Stimulated activated CD8-positive, alpha-beta memory T cell treated with anti-CD3 and anti-CD28 coated beads, Interleukin-4, amount 100 ng/mL, for 4 hours (primary cell): Measurements from ENCODE around the gene ANTXR1.

Source experiments
- DNase-seq, 2 donors: peaks; one replicate each; pipeline ENCODE4 v3.0.0-alpha.2; 2020; ENCODE audit warnings: low read depth in 2 of 2, low spot score in 1 of 2

The ANTXR1 gene

DNA sequence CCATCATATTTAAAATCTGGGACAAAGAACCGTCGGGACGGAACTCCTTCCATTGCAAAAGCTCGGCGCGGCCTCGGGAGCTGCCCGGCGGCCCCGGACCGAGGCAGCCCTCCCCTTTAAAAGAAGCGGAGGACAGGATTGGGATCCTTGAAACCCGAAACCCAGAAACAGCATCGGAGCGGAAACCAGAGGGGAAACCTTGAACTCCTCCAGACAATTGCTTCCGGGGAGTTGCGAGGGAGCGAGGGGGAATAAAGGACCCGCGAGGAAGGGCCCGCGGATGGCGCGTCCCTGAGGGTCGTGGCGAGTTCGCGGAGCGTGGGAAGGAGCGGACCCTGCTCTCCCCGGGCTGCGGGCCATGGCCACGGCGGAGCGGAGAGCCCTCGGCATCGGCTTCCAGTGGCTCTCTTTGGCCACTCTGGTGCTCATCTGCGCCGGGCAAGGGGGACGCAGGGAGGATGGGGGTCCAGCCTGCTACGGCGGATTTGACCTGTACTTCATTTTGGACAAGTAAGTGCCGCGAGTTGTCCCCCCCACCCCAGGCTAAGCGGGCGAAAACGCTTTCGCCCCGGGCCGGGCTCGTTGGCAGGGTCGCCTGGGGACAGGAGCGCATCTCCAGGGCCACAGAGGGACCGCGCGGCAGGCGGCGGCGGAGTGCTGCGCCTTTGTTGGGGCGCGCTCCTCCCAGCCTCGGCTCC, at the start of gene ANTXR1:
Gene ANTXR1 (plus strand): TSS at position 38 of the 698 bp plus-strand sequence. CDS start 321 bp downstream, at position 359.
- DNase-seq = no peak

DNA sequence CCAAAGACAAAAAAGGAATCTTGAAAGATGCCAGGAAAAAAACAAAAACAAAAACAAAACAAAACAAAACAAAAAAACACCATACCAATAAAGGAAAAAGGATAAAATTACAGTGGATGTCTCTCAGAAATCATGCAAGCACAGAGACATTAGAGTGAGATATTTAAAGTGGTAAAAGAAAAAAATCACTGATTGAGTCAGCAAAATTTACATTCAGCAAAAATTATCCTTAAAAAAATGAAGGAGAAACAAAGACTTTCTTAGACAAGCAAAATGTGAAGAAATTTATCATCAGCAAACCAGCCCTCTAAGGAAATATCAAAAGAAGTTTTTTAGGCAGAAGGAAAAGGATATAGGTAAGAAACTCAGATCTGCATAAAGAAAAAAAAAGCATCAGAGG, 48.7 kb upstream of the ANTXR1 start:
- DNase-seq = no peak

DNA sequence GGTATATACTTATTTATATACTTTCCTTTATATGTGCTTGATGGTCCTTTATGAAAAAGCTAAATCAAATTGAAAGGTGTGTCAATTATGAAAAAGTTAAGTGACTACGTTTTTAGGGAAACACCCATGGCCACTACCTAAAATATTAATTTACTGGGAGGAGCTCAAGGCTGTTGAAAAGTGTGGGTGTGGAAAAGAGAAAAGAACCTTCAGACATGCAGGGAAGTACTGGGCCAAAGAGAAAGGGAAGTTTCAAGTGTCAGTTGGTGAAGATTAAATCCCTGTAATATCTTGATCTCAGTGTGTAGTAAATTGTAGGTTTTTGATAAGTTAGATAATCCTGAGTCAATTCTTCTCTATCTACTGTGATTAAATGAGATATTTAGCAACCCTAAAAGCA, 44.8 kb upstream of the ANTXR1 start:
- DNase-seq = no peak

DNA sequence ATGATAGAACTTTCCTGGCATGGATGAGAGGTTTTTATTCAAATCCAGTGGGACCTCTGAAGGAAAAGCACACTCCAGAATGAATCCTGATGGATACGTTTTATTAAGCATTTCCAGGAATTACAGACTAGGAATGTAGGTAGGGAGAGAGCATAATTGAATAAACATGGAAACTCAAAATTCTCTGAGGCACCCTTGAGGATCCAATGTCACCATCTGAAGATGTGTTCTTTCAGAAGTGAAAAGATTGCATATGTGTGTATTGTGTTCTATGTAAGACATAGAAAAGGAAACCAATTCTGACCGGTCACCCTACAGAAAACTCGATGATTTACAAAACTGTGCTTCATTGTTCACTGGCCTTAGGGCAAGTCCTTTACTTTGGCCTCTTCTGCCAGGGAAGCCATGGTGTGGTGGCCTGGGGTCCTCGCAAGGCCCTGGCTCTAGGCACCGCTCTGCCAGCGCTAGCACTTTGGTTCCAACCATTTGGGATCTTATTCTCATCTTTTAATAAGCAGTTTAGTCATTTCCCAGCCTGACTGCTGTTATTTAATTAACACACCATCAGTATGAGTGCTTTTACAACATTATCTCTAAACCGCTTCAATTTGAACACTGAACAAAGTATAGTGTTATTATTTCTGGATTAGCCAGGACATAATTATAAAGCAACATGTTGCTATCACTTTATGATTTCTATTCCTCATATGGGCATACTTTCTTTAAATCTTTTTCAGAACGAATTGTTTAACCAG, 43.1 kb upstream of the ANTXR1 start:
- no peak for DNase-seq

DNA sequence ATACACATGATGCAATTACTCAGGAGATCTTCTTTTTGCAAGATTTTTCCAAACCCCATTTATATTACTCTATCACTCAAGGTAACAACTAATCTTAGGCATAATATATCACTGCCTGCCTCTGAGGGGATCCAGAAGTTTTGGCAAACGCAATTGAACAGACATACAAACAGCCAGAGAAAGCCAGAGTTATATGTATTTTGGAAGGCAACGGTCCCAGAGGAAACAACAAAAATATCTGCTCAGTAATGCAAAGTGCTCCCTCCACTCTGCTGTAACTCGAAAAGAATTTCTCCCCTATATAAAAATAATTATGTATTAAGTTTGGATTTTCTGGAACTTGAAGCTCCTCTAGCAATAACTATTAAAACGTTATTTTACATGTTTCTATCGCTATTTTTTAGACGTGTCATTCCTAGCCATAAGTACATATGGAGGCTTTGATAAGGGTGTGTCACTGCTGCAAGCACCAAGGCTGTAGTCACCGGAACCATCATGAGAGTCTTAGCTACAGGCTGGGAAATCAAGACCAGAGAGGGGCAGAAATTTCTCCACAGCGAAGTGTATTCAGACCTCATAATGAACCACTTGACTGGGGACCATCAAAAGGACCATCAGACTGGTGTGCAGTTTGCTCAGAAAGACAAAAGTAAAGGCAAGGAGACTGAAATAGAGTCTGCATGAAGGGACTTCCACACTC, 42.3 kb upstream of the ANTXR1 start:
- DNase-seq = no peak

DNA sequence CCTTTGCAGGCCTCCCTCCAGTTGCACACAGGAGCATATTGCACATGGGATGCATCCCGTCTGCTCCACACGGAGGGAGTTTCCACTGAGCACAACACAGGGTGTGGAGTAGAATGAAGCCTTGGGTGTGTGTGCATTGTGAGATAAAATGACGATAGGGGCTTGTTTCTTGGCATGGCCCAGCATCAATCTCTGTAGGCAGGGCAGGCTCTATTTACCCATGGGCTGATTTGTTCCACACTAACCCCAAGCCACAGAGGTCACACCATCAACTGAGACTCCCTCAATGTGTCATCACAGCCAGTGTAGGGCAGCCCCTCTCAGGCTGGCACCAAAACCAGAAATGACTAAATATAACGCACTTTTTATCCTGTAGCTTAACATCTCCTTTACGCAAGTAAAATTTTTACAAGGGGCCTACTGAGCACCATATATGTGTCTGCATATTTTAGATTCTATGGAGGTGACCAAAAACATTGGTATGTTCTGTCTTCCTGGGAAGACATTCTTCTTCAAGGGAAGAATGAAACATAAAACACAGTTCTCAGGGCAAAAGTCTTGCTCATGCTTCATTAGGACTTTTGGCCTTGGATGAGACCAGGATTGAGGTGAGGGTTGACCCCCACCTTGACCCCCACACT, 41.3 kb upstream of the ANTXR1 start:
- DNase-seq = no peak

DNA sequence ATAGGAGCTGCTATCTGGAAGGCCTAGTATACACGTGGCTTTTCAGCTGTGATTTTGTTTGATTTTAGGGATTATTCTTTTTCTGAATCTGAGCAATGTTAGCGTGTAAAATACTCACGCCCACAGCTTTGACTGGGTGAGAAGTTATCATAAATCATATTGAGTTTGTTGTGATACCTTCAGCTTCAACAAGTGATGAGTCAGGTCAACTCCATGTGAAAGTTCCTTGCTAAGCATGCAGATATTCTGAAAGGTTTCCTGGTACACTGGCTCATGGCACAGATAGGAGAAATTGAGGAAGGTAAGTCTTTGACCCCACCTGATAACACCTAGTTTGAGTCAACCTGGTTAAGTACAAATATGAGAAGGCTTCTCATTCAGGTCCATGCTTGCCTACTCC, 38.7 kb upstream of the ANTXR1 start, which contains the start of gene GKN1:
Gene GKN1 (plus strand): TSS at position 386 of the 400 bp plus-strand sequence. CDS start 42 bp downstream, outside the sequence.
- no peak for DNase-seq

DNA sequence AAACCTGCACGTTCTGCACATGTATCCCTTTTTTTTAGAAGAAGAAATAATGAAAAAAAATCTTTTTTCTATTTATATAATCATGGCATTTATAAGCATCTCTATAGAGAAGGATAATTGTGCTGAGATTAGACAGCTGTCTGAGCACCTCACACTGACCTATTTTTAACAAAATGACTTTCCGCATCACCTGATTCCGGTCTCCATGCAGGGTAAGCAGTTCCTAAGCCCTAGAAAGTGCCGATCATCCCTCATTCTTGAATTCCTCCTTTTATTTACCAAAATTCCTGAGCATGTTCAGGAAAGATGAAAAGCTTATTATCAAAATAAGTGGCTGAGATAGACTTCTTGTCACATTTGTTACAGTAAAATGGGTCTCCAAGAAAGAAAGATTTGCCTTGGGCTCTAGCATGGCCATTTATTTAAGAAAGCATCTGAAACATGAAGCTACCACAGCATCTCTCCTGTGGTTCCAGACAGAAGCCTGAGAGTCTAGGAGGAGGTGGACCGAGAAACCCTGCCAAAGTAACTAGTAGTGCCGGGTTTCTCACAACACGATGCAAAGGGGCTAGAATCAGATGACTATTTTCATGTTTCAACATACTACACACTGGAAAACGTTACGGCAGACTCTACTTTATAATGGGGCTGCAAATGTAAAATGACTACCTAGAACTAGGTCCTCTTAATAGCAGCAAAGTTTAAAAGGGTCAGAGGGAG, 37.9 kb upstream of the ANTXR1 start:
- DNase-seq = no peak

DNA sequence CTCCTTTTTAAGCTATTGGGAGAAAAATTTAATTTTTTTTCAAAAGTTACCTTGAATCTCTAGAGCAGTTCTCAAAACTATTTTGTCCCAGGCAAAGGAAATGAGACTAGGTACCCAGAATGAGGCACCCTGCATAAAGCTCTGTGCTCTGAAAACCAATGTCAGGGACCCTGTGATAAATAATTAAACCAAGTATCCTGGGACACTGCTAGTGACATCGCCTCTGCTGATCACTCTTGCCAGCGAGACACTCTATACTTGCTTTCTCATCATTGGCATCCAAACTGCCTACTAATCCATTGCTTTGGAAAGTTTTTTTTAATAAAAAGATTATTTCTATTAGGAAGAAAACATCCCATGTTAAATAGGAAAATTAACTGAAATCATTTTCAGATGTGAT, 37.1 kb upstream of the ANTXR1 start:
- no peak for DNase-seq

DNA sequence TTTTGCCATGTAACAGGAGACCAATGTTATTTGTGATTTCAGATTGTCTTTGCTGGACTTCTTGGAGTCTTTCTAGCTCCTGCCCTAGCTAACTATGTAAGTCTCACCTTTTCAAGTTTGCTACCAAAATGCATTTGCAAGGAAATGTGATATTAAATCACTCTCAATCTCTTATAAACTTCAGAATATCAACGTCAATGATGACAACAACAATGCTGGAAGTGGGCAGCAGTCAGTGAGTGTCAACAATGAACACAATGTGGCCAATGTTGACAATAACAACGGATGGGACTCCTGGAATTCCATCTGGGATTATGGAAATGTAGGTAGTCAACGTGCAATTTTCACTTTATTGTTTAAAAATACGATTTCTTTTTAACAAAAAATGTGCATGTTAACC, 35.5 kb upstream of the ANTXR1 start:
- DNase-seq = no peak

DNA sequence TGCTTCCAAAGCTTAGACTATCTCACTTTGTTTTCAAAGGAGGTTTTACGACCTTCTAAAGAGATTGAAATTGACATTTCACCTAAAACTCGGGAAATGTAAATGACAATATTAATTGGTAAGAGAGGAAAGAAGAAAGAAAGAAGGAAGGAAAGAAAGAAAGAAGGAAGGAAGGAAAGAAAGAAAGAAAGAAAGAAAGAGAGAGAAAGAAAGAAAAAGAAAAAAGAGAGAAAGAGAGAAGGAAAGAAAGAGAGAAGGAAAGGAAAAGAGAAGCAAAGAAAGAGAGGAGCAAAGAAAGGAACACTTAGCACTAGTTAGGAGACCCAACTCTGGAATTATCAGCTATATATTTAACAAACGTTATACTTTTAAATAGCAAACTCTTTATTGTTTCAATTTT, 34.9 kb upstream of the ANTXR1 start:
- no peak for DNase-seq

DNA sequence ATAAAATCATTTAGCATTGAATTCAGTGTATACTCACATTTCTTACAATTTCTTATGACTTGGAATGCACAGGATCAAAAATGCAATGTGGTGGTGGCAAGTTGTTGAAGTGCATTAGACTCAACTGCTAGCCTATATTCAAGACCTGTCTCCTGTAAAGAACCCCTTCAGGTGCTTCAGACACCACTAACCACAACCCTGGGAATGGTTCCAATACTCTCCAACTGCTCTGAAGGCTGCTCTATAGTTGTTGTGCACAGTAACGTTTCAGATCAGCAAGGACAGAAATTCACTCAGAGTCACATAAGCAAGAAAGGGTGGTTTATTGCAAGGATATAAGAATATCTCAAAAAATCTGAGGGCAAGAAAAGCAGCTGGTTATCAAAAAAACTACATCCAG, 32.0 kb upstream of the ANTXR1 start:
- DNase-seq = no peak

DNA sequence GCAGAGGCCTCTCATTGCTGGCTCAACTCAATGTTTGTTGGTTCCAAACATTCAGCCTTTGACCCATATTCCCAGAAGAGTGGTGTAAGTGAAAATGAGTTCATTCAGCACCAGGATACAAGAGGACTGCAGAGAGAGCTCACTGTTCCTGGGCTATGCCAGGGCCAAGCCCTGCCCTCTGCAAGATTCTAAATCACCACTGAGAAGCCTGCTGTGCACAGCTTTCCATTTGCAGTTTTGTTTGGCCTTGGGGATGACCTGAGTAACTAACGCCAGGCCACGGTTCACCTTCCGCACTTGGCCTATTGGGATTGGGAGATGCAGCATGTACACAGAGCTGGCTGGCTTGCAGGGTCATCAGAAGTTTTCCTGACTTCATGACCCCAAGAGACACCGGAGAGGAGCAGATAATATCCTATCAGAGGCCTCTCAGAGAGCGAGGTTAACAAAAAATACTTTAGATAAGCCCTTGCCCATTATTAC, 25.9 kb upstream of the ANTXR1 start:
- DNase-seq = no peak

DNA sequence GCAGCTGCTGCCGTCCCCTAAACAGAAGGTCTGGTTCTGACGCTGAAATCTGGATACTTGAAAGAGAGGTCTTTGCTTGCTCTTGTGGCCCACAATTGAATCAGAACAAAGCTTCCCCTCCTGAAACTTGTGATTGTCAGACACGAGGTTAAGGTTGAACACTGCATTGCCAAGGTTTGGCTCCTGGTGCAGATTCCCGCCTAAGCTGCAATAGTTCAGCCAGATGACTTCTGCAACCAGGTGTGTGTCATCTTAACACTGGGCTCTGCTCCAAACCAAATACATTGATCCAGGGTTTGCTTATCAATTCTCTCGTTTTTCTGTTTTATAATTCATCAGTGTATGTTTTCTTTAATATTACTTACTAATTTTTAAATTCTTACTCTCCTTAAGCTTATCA, 23.9 kb upstream of the ANTXR1 start:
- no peak for DNase-seq

DNA sequence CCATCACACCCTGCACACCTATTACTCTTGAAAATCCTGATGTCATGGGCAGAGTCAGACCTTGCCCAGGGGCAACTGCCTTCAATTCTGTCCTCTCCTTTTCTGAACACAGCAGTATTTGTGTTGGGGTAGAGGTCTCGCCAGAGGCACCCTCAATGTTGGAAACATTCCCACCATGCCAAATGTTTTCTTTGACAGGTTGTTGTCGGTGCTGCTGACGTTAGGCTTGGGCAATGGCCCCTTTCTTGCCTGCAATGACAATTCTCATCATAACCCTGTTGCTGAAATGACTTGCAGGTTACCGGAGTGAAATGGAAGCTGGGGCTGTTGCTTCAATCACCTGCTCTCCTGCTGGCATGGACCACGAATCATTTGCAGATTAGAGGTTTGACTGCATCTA, 20.6 kb upstream of the ANTXR1 start:
- no peak for DNase-seq

DNA sequence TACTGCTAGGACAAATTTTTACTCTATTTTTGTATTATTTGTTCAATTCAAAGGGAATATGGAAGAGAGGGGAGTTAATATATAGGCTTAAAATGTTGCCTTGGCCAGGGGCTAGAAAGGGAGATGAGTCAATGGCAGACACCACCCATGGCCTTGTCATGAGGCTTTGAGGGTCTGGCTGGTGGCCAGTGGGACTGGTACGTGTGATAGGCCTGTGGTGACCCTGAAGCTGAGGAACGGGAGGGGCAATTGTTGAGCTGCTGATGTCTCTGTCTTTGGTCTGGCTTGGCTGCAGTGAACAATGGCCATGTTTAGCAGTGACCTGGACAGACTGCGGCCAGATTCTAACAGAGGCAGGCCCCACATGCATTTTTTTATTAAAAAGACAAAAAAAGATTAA, 20.0 kb upstream of the ANTXR1 start:
- no peak for DNase-seq

DNA sequence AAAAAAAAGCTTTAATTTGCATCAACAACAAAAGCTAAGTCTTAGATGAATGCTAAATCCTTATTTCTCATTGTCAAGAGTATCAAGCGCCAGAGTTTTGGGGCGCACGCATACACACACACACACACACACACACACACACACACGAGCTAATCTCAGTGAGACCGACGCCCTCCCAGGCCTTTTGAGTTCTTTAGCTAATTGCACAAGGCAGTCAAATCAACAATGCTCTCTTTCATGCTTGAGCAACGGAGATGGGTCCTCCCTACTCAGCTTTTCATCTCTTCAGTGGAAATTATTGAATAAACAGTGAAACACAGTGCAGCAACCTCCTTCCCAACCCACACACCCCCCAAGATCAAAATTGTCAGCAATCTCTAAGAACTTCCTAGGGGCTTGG, 19.3 kb upstream of the ANTXR1 start:
- no peak for DNase-seq

DNA sequence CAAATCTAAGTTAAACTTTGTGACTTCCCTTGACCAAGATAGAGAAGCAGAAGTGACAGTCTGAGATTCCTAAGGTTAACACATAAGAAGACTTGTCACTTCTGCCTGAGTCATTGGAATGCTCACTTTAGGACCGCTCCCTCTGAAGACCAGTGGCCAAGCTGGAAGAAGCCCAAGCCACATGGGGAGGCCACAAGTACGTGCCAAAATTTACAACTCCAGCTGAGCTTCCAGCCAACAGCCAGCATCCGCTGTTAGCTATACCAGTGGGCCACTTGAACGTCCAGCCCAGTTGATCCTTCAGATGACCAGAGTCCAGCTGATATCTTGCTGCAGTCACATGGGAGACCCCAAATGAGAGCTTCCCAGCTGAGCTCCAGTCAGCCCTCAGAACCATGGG, 18.1 kb upstream of the ANTXR1 start:
- DNase-seq = no peak

DNA sequence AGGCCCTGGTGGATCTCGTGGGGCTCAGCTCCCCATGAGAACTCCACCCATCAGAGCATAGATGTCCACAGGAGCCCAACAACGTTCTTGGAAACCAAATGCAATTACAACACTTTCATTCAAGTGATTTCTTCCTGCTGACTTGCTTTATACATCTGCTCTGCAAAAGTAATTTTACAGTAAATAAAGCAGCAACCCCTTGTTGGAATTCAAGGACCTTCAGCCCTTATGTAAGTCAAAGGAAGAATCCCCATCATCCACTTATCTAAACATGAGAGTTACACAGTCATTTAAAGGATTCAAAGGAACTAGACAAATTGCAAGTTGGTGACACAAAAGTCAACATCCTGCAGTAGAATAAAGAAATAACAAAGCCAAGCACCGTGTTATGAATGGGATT, 17.1 kb upstream of the ANTXR1 start:
- DNase-seq = no peak

DNA sequence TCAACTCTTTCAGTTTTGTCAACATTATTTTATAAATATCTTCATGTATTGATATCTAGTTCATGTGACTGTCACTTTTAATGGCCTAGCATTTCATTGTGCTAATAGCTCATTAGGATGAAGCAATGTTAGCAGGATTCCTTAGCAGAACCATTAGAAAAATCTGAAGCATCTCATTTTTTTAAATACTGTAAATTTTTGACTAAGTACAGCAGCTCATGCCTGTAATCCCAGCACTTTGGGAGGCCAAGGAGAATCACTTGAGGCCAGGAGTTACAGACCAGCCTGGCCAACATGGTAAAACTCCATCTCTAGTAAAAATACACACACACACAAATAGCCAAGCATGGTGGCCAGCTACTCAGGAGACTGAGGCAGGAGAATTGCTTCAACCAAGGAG, 15.6 kb upstream of the ANTXR1 start:
- DNase-seq = no peak

DNA sequence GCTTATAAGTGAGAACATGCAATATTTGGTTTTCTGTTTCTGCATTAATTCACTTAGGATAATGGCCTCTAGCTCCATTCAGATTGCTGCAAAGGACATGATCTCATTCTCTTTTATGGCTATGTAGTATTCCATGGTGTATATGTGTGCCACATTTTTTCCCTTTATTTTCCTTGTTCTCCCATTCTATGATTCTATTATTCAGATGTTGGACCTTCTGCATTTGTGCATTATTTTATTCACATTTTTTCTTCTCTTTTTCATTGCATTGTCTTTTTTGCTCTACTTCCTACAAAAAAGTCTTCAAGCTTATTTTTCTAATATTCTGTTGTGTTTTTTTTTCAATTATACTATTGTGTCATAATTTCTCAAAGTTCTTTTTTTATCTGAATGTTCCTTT, 11.1 kb upstream of the ANTXR1 start:
- DNase-seq = no peak
